ENCODE data around the gene TJP1.

DNA sequence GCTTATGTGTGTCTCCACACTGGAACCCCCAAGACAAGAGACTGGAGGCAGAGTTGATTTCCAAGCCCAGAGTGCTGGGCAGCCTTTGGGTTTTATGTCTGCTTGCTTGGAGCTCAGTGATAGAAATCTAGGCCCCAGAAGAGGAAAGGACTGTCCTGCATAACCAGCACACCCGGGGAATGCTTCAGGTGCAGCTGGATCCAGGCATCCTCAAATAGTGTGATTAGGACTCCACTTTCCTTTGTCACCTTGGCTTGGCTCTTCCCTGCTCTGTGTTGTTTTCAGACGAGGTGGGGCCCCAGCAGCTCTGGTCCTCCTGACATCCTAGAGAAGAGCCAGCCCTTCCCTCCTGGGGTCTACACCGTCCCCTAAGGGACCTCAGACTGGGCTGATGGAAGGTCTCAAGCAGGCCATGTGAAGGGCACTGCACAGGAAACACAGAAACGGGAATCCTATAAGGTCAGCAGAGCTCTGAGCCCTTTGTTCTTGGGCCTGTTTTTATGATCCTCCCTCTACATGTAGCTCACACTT lies 143.7 kb downstream of the TJP1 start:
- TF ChIP-seq GATA3 (IDR thresholded peaks at IDR 0.05; ENCODE audit: low read depth, low read length) (no peak), GATA2 (IDR thresholded peaks at IDR 0.05; ENCODE audit: low read depth, low read length) (no peak)
